ENCODE measurements around the gene DGLUCY.

Gene DGLUCY

DNA sequence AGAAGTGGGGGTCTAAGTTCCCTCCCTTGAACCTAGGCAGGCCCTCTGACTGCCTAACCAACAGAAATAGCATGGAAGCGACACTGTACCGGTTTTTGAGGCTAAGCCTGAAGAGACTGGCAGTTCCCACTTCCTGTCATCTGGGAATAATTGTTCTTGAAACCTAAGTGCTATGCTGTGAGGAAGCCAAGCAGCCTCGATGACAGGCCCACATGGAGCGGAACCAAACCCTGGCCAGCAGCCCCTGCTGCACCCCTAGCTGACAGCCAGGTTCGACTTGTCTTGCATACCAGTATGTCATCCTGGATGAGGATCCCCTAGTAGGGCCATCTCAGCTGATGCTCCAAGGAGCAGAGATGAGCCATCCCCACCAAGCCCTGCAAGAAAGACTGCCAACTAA lies 137.0 kb downstream of the DGLUCY start:
- Histone ChIP-seq H3K27ac (ENCODE audit: low read depth in 2 of 2, low read length in 2 of 2) (peak overlapping the region in 1 of 2 donors; percentile 52), H3K9ac (ENCODE audit: low read depth in 1 of 2, low read length in 2 of 2) (no peak overlapping the region)

DNA sequence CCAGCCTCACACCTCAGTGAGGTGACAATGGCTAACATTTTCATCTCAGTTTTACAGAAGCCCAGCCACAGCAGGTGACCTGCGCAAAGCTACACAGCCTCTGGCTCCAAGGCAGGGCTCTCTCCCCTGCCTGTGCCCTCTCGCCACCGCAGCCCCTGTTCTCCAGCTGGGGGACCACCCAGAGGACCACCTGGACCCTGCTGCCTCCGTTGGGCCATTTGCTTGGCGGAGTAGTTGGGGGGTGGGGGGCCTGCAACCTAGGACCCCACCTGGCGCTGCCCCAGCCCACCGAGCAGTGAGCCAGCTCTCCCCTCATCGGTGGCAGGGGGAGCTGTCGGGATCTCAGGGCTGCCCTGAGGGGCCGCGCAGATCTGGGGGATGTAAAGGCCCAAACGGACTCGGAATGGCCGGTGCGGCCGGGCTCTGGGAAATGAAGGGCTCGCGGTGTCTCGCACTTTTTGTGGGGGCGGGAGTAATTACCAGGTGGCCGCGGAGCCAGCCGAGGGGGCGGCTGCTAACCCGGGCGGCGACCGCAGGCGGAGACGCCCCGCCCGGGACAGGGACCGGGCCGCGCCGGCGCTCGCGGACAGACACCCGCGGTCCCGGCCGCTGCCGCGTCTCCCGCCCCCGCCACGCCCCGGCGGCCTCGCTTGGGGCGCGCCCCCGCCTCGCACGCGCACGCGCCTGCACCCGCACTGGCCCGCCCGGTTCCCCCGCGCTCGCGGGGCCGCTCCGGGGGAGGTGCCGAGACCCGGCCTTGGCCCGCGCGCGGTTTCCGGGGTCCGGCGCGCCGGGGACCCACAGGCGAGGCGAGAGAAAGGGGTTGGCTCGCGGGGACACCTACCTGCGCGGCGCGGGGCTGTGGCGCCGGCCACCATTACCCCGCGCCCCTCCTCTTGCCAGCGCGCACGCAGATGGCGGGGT lies 139.3 kb downstream of the DGLUCY start:
- no peaks in the 10 kb centered on the region for H3K36me3 ChIP-seq (ENCODE audit: control insufficient read depth in 2 of 2, insufficient read depth in 2 of 2, low read length in 2 of 2)
- H3K9me3 ChIP-seq (ENCODE audit: control insufficient read depth in 2 of 2, low read length in 2 of 2) = no peaks in the 10 kb centered on the region
- peak overlapping the region; percentile 25 to 65 for H3K4me3 ChIP-seq (ENCODE audit: low read length in 2 of 2)
- H3K4me1 ChIP-seq (ENCODE audit: control insufficient read depth in 2 of 2, insufficient read depth in 2 of 2, low read length in 2 of 2) = peaks cover 17 to 25% of the 10 kb centered on the region in 2 donors
- H3K9ac ChIP-seq (ENCODE audit: low read depth in 1 of 2, low read length in 2 of 2) = peak overlapping the region; percentile 32 to 52
- H3K27me3 ChIP-seq (ENCODE audit: control insufficient read depth in 2 of 2, insufficient read depth in 2 of 2, low read length in 2 of 2) = peaks cover 0 to 3% of the 10 kb centered on the region in 2 donors
- H3K27ac ChIP-seq (ENCODE audit: low read depth in 2 of 2, low read length in 2 of 2) = peak overlapping the region; percentile 13 to 43

More for the DNA sequence above, 137.0 kb downstream of the DGLUCY start:
- Histone ChIP-seq H3K9me3 (ENCODE audit: control insufficient read depth in 2 of 2, low read length in 2 of 2) (no peaks in the 10 kb centered on the region), H3K36me3 (ENCODE audit: control insufficient read depth in 2 of 2, insufficient read depth in 2 of 2, low read length in 2 of 2) (no peaks in the 10 kb centered on the region), H3K27me3 (ENCODE audit: control insufficient read depth in 2 of 2, insufficient read depth in 2 of 2, low read length in 2 of 2) (peaks cover 0 to 3% of the 10 kb centered on the region in 2 donors), H3K4me3 (ENCODE audit: low read length in 2 of 2) (no peak overlapping the region), H3K4me1 (ENCODE audit: control insufficient read depth in 2 of 2, insufficient read depth in 2 of 2, low read length in 2 of 2) (peaks cover 15 to 18% of the 10 kb centered on the region in 2 donors)

DNA sequence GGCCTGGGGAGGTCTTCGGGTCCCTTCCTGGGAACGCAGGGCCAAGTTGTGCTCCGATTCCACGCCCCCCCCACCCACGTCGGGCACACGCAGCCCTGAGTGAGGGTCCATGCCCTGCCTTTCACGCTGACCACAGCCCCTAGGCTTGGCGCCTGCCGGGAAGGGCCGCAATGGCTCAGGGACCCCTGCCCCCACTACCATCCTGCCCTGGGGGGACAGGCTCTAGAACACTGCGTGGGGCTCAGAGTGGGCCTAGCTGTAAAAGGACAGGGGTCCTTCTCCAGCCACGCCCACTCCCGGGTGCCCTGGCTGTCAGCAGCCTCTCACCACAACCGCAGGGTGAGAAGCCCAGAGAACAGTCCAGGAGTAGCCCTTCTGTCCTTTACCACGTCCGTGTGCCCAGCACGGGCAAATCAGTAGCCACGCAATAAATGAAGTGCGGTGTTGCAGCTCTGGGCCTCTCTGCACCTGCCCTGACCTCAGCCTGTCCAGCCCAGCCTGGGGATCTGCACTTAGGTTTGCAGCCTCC lies 140.0 kb downstream of the DGLUCY start:
- Histone ChIP-seq H3K36me3 (ENCODE audit: control insufficient read depth in 2 of 2, insufficient read depth in 2 of 2, low read length in 2 of 2) (no peaks in the 10 kb centered on the region), H3K4me1 (ENCODE audit: control insufficient read depth in 2 of 2, insufficient read depth in 2 of 2, low read length in 2 of 2) (peaks cover 18 to 25% of the 10 kb centered on the region in 2 donors), H3K9me3 (ENCODE audit: control insufficient read depth in 2 of 2, low read length in 2 of 2) (no peaks in the 10 kb centered on the region), H3K27me3 (ENCODE audit: control insufficient read depth in 2 of 2, insufficient read depth in 2 of 2, low read length in 2 of 2) (peaks cover 0 to 3% of the 10 kb centered on the region in 2 donors), H3K9ac (ENCODE audit: low read depth in 1 of 2, low read length in 2 of 2) (peak overlapping the region in 1 of 2 donors; percentile 52), H3K4me3 (ENCODE audit: low read length in 2 of 2) (peak overlapping the region; percentile 25 to 41), H3K27ac (ENCODE audit: low read depth in 2 of 2, low read length in 2 of 2) (peak overlapping the region; percentile 13 to 43)

DNA sequence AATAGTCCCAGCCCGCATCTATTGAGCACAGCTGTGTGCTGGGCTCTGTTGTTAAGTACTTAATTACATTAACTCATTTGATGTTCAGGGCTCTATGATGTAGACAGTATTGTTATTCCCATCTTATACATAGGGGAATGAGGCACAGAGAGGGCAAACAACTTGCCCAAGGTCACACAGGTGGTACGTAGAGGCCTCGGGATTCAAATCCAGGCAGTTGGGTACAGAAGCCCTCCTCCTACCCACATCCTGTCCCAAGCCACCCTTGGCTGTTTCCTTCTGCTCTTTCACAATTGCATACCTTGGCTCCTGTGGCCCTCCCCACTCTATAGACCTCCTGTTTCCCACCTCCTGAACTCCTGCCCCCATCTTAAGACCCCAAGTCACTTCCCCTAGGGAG lies 140.6 kb downstream of the DGLUCY start:
- H3K9ac ChIP-seq (ENCODE audit: low read depth in 1 of 2, low read length in 2 of 2) = no peak overlapping the region
- no peak overlapping the region for H3K27ac ChIP-seq (ENCODE audit: low read depth in 2 of 2, low read length in 2 of 2)
- H3K4me3 ChIP-seq (ENCODE audit: low read length in 2 of 2) = no peak overlapping the region
- no peaks in the 10 kb centered on the region for H3K9me3 ChIP-seq (ENCODE audit: control insufficient read depth in 2 of 2, low read length in 2 of 2)
- H3K4me1 ChIP-seq (ENCODE audit: control insufficient read depth in 2 of 2, insufficient read depth in 2 of 2, low read length in 2 of 2) = peaks cover 18 to 25% of the 10 kb centered on the region in 2 donors
- no peaks in the 10 kb centered on the region for H3K36me3 ChIP-seq (ENCODE audit: control insufficient read depth in 2 of 2, insufficient read depth in 2 of 2, low read length in 2 of 2)
- peaks cover 0 to 3% of the 10 kb centered on the region in 2 donors for H3K27me3 ChIP-seq (ENCODE audit: control insufficient read depth in 2 of 2, insufficient read depth in 2 of 2, low read length in 2 of 2)

DNA sequence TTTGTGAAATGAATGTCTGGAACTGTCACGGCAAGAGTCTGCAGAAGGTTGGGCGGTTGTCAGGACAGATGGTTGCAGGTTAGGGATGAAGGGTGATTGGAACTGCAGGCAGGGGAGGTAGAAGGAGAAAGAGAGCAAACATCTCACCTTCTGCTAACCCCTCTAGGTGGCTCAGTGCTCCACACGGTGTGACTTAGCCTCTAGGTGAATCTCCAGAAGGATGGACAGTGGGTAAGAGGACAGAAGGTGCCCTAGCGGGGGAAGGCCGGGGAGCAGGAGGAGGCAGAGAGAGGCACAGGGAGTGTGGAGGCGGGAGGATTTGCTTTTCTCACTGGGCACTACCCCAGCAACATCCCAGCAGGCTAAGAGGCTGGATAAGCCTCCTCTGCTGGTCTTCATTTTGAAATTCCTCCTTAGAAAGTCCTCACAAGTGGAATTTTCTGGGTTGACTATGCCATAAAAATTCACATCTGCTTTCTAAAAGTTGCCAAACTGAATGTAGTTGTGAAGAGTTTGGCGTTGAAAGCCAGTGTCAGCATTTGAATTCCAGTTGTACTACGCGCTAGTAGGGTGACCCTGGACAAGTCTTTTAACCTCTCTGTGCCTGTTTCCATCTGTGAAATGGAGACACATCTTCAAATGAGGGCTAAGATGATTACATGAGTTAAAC lies 141.3 kb downstream of the DGLUCY start:
- no peaks in the 10 kb centered on the region for H3K9me3 ChIP-seq (ENCODE audit: control insufficient read depth in 2 of 2, low read length in 2 of 2)
- no peaks in the 10 kb centered on the region for H3K36me3 ChIP-seq (ENCODE audit: control insufficient read depth in 2 of 2, insufficient read depth in 2 of 2, low read length in 2 of 2)
- H3K4me1 ChIP-seq (ENCODE audit: control insufficient read depth in 2 of 2, insufficient read depth in 2 of 2, low read length in 2 of 2) = peaks cover 18 to 23% of the 10 kb centered on the region in 2 donors
- H3K4me3 ChIP-seq (ENCODE audit: low read length in 2 of 2) = no peak overlapping the region
- H3K9ac ChIP-seq (ENCODE audit: low read depth in 1 of 2, low read length in 2 of 2) = no peak overlapping the region
- peaks cover 0 to 3% of the 10 kb centered on the region in 2 donors for H3K27me3 ChIP-seq (ENCODE audit: control insufficient read depth in 2 of 2, insufficient read depth in 2 of 2, low read length in 2 of 2)
- no peak overlapping the region for H3K27ac ChIP-seq (ENCODE audit: low read depth in 2 of 2, low read length in 2 of 2)

DNA sequence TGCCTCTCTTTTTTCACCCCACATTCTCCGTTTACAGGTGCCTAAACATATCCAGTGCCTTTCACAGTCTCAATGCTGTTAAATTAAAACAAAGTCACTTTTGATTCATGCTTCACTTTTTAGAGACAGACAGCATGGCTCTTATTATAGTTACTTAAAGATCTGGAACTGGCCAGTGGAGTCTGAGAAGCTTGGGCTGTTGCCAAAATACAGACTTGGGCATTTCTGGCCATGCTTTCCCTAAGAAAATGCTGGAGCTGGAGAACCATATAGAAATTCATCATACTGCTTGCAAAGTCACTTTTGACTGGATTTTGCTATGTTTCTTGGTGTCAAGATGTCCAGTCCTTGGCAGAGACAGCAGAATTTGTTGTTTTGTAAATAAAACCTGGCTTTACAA lies 142.8 kb downstream of the DGLUCY start:
- no peaks in the 10 kb centered on the region for H3K9me3 ChIP-seq (ENCODE audit: control insufficient read depth in 2 of 2, low read length in 2 of 2)
- H3K36me3 ChIP-seq (ENCODE audit: control insufficient read depth in 2 of 2, insufficient read depth in 2 of 2, low read length in 2 of 2) = no peaks in the 10 kb centered on the region
- no peak overlapping the region for H3K4me3 ChIP-seq (ENCODE audit: low read length in 2 of 2)
- H3K27ac ChIP-seq (ENCODE audit: low read depth in 2 of 2, low read length in 2 of 2) = no peak overlapping the region
- peaks cover 14 to 20% of the 10 kb centered on the region in 2 donors for H3K4me1 ChIP-seq (ENCODE audit: control insufficient read depth in 2 of 2, insufficient read depth in 2 of 2, low read length in 2 of 2)
- H3K9ac ChIP-seq (ENCODE audit: low read depth in 1 of 2, low read length in 2 of 2) = no peak overlapping the region
- H3K27me3 ChIP-seq (ENCODE audit: control insufficient read depth in 2 of 2, insufficient read depth in 2 of 2, low read length in 2 of 2) = peaks cover 0 to 3% of the 10 kb centered on the region in 2 donors

DNA sequence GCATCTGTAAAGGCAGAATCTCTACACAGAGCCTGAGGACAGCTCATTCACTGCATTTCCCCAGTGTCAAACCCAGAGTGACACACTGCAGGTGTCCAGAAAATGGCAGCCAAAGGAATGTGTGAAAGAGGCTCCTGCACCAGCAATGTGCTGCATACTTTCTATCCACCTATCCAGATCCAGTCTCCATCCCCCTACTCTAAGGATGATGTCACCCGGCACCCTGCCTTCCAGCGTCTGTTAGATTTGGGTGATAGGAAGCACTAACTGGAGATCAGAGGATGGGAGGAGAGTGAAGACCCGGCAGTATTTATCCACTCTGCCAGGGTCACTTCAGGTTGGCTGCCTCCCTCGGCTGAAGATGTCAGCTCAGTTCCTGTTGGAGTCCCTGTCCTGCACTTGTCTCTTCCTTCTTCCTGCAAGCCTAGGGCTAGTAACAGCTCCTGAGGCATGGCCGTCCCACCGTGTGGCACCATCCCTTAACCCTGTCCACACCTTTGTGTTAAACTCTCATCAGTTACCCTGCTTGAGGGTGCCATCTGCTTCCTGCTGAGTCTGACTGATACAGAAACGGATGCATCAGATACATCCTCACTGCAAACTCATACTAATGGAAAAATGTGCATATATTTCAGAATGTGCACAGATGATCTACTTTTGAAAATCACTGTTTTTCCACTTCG lies 143.6 kb downstream of the DGLUCY start:
- peaks cover 11 to 20% of the 10 kb centered on the region in 2 donors for H3K4me1 ChIP-seq (ENCODE audit: control insufficient read depth in 2 of 2, insufficient read depth in 2 of 2, low read length in 2 of 2)
- no peaks in the 10 kb centered on the region for H3K36me3 ChIP-seq (ENCODE audit: control insufficient read depth in 2 of 2, insufficient read depth in 2 of 2, low read length in 2 of 2)
- H3K4me3 ChIP-seq (ENCODE audit: low read length in 2 of 2) = no peak overlapping the region
- H3K9me3 ChIP-seq (ENCODE audit: control insufficient read depth in 2 of 2, low read length in 2 of 2) = no peaks in the 10 kb centered on the region
- peaks cover 0 to 3% of the 10 kb centered on the region in 2 donors for H3K27me3 ChIP-seq (ENCODE audit: control insufficient read depth in 2 of 2, insufficient read depth in 2 of 2, low read length in 2 of 2)
- no peak overlapping the region for H3K9ac ChIP-seq (ENCODE audit: low read depth in 1 of 2, low read length in 2 of 2)
- no peak overlapping the region for H3K27ac ChIP-seq (ENCODE audit: low read depth in 2 of 2, low read length in 2 of 2)

DNA sequence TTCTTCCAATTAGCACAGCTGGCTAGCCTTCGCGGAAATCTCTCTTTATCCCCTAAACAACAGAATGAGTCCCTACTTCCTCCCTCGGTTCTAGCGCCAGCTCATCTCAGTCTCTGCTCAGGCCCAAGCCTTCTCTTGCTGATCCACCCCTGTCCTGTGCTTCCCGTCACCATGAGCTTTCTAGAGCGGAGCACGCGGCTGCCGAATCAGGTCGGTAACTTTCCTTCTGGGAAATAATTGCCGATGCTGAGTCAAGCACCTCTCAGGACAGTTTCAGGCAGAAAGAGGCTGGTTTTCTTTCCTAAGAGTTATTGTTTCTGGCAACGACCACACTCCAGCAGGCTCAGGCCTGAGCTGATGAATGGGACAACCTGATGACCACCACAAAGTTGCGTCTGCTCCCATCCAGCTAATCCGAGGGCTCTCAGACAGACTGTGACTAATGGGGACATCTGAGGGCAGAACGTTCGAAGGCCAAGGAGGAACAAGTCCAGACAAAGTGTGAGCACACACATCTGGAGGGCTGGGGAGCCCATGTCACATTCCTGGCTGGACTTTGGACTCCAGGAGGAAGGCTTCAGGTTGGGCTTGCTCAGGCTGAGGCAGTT lies 144.2 kb downstream of the DGLUCY start:
- Histone ChIP-seq H3K4me1 (ENCODE audit: control insufficient read depth in 2 of 2, insufficient read depth in 2 of 2, low read length in 2 of 2) (peaks cover 4 to 14% of the 10 kb centered on the region in 2 donors), H3K27ac (ENCODE audit: low read depth in 2 of 2, low read length in 2 of 2) (peak overlapping the region; percentile 5 to 14), H3K27me3 (ENCODE audit: control insufficient read depth in 2 of 2, insufficient read depth in 2 of 2, low read length in 2 of 2) (peaks cover 0 to 3% of the 10 kb centered on the region in 2 donors), H3K9ac (ENCODE audit: low read depth in 1 of 2, low read length in 2 of 2) (no peak overlapping the region), H3K36me3 (ENCODE audit: control insufficient read depth in 2 of 2, insufficient read depth in 2 of 2, low read length in 2 of 2) (no peaks in the 10 kb centered on the region), H3K4me3 (ENCODE audit: low read length in 2 of 2) (no peak overlapping the region), H3K9me3 (ENCODE audit: control insufficient read depth in 2 of 2, low read length in 2 of 2) (no peaks in the 10 kb centered on the region)

DNA sequence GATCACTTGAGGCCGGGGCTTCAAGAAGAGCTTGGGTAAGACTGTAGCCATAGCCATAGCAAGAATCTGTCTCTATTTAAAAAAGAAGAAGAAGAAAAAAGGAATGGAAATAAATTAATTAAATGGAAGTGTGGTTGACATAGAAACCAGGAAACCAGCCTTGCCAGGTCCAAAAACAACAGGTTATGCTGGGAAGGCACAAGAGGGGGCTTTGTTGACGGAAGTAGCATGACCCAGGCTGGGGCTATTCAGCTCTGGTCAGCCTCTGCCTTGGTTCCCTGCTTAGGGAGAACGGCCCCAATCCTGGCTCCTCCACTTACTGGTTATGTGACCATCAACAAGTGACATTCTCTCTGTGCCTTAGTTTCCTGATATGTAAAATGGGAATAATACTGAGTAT lies 145.0 kb downstream of the DGLUCY start:
- H3K4me1 ChIP-seq (ENCODE audit: control insufficient read depth in 2 of 2, insufficient read depth in 2 of 2, low read length in 2 of 2) = peaks cover 5 to 13% of the 10 kb centered on the region in 2 donors

More for the DNA sequence above, 145.0 kb downstream of the DGLUCY start:
- Histone ChIP-seq H3K9me3 (ENCODE audit: control insufficient read depth in 2 of 2, low read length in 2 of 2) (no peaks in the 10 kb centered on the region), H3K27me3 (ENCODE audit: control insufficient read depth in 2 of 2, insufficient read depth in 2 of 2, low read length in 2 of 2) (peaks cover 0 to 3% of the 10 kb centered on the region in 2 donors), H3K9ac (ENCODE audit: low read depth in 1 of 2, low read length in 2 of 2) (no peak overlapping the region), H3K27ac (ENCODE audit: low read depth in 2 of 2, low read length in 2 of 2) (peak overlapping the region in 1 of 2 donors; percentile 14), H3K4me3 (ENCODE audit: low read length in 2 of 2) (no peak overlapping the region), H3K36me3 (ENCODE audit: control insufficient read depth in 2 of 2, insufficient read depth in 2 of 2, low read length in 2 of 2) (no peaks in the 10 kb centered on the region)

Measured in mucosa of rectum (tissue), 2 donors.